CD1c-positive myeloid dendritic cell (primary cell): ENCODE data around the gene NEURL1.
"Not testable (repeated sequence)": the region's sequence is repeated elsewhere in the genome, so short reads cannot be mapped to it uniquely, and the experiment has no call there.

Experiments used
- DNase-seq: peaks from one replicate; pipeline ENCODE4 v3.0.0-alpha.2; 2016; ENCODE audit errors: extremely low spot score

NEURL1 gene

GRCh38 chr10:103622935-103623574 lies 129.6 kb downstream of the NEURL1 start:
- DNase-seq, result no peak

- no peak for DNase-seq
These were observed 132.7 kb downstream of the NEURL1 start for GRCh38 chr10:103626178-103626577.

DNA sequence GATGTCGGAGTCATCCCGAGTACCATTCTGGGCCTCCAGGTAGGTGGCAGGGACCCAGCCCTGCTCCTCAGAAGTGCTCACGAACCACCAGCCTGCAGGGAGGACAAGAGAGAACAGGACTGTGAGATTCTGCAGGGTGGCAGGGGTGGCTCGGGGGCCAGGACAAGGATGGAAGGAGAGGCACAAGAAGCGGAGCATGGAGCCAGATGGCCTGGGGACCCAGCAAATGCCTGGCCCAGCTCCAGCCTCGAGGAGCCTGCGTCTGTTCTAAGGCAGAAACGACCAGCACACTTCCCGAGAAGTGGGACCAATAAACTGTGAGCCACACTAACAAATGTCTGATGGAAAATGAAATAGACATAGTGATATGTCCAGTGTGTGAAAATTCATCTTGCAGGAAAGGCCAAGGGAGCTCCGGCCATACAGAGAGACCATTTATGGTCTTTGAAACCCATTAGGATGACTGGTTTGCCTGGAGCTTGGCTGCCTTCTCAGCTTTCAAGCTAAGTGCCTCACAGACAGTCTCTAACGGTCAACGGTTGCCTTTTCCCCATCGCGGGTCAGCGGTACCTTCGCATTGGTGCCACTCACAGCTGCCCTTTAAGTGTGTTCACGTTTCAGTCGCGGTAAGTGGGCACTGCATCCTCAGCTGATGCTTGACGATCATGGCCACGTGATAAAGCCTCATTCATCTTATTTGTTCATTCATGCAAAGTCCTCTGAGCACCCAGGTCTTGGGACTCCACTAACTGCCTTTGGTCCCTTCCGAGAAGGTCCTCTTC lies 133.8 kb downstream of the NEURL1 start:
- DNase-seq, result no peak

GRCh38 chr10:103627893-103628292 lies 134.4 kb downstream of the NEURL1 start:
- DNase-seq, result no peak

DNA sequence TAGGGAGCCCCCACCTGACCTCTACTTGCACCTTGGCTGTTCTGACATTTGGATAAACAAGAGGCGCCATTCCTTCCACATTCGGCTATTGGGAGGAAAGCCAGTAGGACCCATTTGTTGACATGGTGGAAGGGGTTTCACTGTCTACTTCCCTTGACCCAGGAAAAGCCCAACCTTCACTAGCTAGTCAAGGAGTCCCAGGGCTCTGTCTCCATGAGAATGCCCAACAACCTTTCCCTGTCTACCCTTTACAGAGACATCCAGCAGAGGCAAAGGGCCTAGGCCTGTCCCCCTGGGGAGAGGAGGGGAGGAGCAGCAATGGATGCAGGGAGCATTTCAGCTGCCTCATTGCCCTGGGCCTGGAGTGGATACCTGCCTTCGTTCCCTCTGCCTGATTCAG lies 136.1 kb downstream of the NEURL1 start:
- DNase-seq, result no peak

GRCh38 chr10:103630156-103630555 lies 136.7 kb downstream of the NEURL1 start:
- DNase-seq, result no peak

DNA sequence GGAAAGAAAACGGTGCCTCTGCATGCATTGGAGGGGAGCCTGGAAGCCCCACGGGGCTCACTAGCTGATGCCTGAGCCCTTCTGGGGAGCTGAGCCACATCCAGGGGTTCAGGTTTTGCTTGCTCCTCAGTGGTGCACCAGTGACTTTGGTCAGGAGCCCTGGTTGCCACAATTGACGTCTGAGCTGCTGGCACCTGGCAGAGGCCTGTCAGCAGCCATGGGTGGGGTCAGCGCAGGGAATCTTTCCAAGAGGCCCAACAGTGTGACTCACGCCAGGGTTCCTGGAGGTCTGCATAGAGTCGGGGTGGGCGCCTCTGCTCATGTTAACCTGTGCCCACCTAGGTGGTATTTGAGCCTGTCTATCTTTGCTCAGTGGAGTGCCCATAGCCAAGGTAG lies 138.7 kb downstream of the NEURL1 start:
- DNase-seq, result no peak

- DNase-seq, result not testable (repeated sequence)
These were observed 139.4 kb downstream of the NEURL1 start for GRCh38 chr10:103632871-103633270.

DNA sequence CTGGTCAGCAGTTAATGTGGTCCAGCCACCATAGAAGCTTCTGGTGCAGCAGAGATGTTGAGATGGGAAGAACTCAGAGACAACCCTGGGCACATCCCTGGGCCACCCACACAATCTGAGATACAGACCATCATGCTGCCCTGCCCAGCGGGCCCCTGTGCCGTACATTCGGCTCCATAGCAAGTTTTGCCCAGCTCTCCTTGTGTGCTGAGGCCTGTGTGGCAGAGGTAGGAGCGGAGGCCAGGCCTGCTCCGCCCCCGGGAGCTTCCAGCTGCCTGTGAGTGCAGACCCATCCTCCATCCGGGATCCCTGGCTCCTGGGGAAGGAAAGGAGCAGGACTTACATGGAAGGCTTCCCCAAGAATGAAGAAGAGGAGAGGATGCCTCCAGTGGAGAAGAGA lies 140.3 kb downstream of the NEURL1 start:
- DNase-seq, result no peak

- no peak for DNase-seq
These were observed 142.1 kb downstream of the NEURL1 start for GRCh38 chr10:103635580-103635979.

DNA sequence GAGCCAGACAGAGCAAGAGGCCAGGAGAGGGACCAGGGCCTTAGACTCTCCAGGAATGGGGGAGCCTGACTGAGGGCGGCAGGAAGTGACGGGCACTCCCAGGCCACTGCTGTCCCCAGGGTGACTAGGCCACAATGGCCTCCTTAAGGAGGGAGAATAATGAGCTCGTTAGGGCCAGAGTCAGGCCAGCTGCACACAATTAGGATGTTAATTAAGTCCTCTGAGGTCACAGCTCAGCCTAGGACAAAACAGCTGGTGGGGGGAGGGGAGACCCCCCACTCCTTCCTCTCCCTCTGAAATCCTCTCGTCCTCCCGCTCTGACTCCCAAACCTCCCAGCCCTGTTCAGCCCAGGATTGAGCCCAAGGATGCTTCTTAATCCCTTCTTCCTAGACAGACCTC lies 143.0 kb downstream of the NEURL1 start:
- no peak for DNase-seq

GRCh38 chr10:103637011-103637410 lies 143.5 kb downstream of the NEURL1 start:
- no peak for DNase-seq

DNA sequence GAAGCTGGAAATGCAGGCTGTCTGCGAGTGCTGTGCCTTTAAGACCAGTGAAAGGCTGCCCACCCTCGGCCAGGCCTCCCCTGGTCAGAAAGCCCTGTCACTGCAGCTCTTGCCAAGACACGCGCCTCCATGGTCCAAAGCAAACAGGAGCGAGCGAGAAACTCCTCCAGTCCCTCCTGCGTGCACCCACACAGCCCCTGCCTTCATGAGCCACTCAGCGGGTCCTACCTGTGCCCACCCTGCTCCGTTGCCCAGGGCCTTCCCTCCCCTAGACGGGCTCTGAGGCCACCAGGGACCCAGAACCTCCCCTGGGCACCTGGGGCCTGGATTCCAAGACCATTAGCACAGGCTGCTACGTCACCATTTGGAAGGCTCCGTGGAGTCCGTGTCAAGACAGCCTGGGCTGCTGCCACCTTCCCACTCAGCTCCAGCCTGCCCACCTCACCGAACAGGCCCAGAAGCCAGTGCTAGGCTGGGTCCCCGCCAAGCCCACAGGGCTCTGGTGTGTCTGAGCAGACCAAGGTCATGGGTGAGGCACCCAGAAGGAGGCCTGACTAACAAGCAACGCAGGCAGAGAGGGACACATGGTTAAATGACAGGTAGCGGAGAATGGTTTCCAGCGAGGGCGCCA lies 144.5 kb downstream of the NEURL1 start:
- no peak for DNase-seq

GRCh38 chr10:103638948-103639347 lies 145.4 kb downstream of the NEURL1 start:
- DNase-seq, result no peak

DNA sequence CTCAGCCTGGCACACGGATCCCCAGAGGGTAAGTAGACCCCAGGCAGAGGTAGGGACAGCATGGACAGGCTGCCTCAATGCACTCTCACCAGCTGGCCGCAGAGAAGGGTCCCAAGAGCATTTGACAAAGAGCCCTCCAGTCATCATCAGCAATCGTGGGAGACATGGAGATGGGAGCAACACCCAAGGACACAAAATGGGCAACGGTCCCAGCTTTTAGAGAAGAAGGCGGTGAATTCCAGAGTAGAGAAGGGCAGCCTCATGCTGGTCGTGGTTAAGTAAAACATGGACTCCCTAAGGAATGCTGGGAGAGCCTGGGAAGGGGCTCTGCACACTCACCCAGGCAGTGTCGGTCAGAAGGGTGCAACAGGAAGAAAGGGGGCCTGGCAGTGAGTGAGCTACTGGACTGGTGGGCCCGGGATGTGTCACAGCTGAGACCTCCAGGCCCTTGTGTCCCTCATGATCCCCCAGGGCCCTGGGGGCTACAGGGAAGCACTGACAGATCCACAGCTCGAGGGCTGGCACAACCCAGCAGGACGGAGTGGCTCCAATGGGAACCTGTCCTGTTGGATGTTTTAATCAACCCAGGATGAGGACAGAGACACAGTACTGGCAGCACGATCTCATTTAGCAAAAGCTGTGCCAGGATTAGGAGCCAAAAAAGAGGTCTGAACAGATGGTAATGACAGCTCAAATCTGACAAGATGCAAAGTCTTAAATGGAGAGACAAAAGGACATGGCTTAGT lies 147.1 kb downstream of the NEURL1 start:
- DNase-seq, result no peak

DNA sequence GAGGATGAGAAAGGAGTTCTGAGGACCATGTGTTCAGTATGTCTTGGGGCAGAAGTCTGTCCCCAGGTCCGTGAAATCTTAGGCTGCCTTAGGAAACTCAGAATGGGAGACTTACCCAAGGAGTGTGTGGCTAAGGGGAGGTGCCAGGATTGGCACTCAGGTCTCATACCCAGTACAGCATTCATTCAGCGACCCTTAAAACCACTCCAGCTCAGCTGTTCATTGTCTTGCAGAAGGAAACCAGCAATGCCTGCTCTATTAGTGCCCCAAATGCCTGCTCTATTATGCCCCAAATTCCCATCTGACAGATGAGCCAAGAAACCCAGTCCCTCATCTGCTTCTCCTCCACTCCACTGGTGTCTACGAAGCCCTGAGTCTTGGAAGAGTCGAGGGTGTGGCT lies 147.8 kb downstream of the NEURL1 start:
- DNase-seq, result no peak
